ENCODE measurements around the gene HIPK1. TPM values are rescaled to one million over a fixed set of nuclear protein-coding genes. Genes with fewer than 3 reads are reported as not detected.
"Not testable (repeated sequence)": the region's sequence is repeated elsewhere in the genome, so short reads cannot be mapped to it uniquely, and the experiment has no call there.

Gene HIPK1
- total and polyA plus RNA-seq, 5 donors, result 14.4 to 98.7 (median 62.1) TPM

DNA sequence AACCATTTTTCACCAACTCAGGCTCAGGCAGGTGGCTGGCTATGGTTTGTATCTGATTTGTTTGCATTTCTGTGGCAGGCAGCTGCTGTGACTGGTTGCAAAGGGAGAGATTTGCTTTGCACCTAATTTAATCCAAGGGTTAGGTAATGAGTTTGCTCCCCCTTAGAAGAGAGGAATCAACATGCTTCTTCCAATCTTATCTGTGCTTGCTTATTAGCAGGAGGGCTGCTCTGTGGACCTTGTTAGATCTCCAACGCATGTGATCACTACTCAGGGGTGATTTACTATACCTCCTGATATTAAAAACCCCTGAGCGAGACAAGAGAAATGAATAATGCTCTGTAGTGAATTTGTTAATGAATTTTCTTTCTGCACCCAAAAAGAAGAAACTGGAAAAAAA lies 70.7 kb downstream of the HIPK1 start:
- no peak overlapping the region for H3K27ac ChIP-seq (ENCODE audit: low read length)
- H3K9me3 ChIP-seq (ENCODE audit: control insufficient read depth, low read length), result peaks cover 2% of the 10 kb centered on the region
- peaks cover 2% of the 10 kb centered on the region for H3K4me1 ChIP-seq (ENCODE audit: control insufficient read depth, insufficient read depth, low read length)
- ATAC-seq (no peak), DNase-seq (no peak)
- intact Hi-C loops (cut with DNase I), result loop anchor here in 1 of 4 donors (10.0 kb wide), 1 partner anchor 135 kb away; no protein-coding TSS in a partner anchor
- 83% methylated on average over 2 of the region's 2 CpGs for WGBS
- H3K27me3 ChIP-seq (ENCODE audit: control insufficient read depth, insufficient read depth), result no peaks in the 10 kb centered on the region
- H3K4me3 ChIP-seq (ENCODE audit: low read length), result no peak overlapping the region

DNA sequence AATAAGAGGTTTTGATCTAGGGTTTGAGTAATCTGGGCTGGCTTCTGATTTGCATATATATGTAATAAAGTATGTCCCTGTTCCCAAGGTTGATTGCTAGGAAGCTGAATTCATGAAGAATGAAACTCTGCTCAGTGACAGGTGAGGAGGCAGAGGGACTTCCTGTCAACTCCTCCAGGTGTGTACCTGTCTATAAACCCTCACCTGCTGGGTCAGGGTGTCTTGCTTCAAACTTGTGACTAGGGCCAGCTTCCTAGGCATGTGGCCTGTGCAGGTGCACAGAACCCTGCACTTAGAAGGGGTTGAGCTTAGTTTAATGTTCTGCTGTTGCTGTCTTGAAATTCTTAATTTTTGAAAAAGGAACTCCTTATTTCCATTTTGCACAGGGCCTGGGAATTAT lies 71.3 kb downstream of the HIPK1 start:
- Histone ChIP-seq H3K4me1 (ENCODE audit: control insufficient read depth, insufficient read depth, low read length) (peaks cover 2% of the 10 kb centered on the region), H3K27me3 (ENCODE audit: control insufficient read depth, insufficient read depth) (no peaks in the 10 kb centered on the region), H3K27ac (ENCODE audit: low read length) (no peak overlapping the region), H3K9me3 (ENCODE audit: control insufficient read depth, low read length) (no peaks in the 10 kb centered on the region), H3K4me3 (ENCODE audit: low read length) (no peak overlapping the region)
- intact Hi-C loops (cut with DNase I), result loop anchor here in 1 of 4 donors (10.0 kb wide), 1 partner anchor 134 kb away; no protein-coding TSS in a partner anchor
- ATAC-seq, result no peak
- DNase-seq, result no peak

DNA sequence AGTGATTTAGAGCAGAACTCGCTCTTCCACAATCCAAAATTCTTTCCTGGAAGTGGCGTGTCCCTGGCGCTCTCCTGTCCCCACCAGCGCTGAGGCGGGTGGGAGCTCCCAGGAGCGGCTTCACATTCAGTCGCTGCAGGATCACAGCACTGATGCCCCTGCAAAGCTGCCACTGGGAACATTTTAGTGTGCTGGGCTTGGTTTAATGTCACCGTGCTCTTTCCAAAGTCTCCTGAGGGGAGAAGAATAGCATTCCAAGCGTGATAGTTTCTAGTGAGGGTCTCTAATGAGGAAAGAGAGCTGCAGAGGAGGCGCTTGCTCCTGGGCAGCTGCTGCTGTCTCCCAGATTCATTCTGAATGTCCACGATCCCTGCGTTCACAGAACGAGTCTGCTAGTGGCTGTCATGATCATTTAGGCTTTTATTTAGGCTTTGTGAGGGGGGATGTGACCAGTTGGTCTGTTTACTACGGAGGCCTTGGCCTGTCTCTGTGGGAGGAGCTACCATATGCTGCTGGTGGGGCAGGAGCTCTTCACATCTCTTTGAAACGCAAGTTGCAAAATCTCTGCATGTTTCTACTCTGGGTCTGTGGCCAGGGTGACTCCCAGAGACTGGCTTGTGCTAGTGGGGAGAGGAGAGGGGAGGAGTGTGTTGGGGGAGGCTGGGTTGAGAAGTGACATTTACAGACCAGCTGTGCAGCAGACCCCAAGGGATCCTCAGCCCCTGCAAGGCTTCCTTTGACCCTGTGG lies 73.5 kb downstream of the HIPK1 start:
- no peaks in the 10 kb centered on the region for H3K9me3 ChIP-seq (ENCODE audit: control insufficient read depth, low read length)
- H3K4me3 ChIP-seq (ENCODE audit: low read length), result no peak overlapping the region
- WGBS, result 57% methylated on average over 15 of the region's 15 CpGs
- no peaks in the 10 kb centered on the region for H3K27me3 ChIP-seq (ENCODE audit: control insufficient read depth, insufficient read depth)
- DNase-seq, result peak; percentile 39 to 63 (median 55)
- H3K27ac ChIP-seq (ENCODE audit: low read length), result no peak overlapping the region
- ATAC-seq, result peak; percentile 78 to 79
- peaks cover 2% of the 10 kb centered on the region for H3K4me1 ChIP-seq (ENCODE audit: control insufficient read depth, insufficient read depth, low read length)
- intact Hi-C loops (cut with DNase I), result loop anchor here in 1 of 4 donors (10.0 kb wide), 1 partner anchor 132 kb away; no protein-coding TSS in a partner anchor

DNA sequence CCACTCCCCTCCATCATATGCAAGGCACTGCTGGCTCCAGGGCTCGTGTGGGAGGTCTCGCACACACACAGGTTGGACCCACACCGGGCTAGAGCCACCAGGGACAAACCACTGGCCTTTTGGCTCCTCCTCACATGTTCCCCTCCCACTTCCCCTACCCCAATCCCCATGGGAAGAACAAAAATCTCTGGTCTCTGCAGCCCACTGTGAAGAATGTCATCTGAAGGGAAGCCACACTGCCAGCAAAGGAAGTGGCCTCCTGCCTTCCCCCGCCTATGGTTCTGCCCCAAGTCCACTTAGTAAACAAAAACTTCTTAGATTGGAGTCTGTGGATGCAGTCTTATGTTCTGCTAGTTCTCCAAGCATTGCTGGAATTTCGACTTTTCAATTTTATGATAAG lies 74.3 kb downstream of the HIPK1 start:
- intact Hi-C loops (cut with DNase I), result loop anchor here in 1 of 4 donors (10.0 kb wide), 1 partner anchor 131 kb away; no protein-coding TSS in a partner anchor
- Histone ChIP-seq H3K4me3 (ENCODE audit: low read length) (no peak overlapping the region), H3K9me3 (ENCODE audit: control insufficient read depth, low read length) (no peaks in the 10 kb centered on the region), H3K4me1 (ENCODE audit: control insufficient read depth, insufficient read depth, low read length) (peaks cover 2% of the 10 kb centered on the region), H3K27me3 (ENCODE audit: control insufficient read depth, insufficient read depth) (no peaks in the 10 kb centered on the region), H3K27ac (ENCODE audit: low read length) (no peak overlapping the region)
- peak; percentile 33 to 60 for ATAC-seq
- WGBS, result 38% methylated on average over 5 of the region's 5 CpGs
- peak in 1 of 3 donors; percentile 55 for DNase-seq

DNA sequence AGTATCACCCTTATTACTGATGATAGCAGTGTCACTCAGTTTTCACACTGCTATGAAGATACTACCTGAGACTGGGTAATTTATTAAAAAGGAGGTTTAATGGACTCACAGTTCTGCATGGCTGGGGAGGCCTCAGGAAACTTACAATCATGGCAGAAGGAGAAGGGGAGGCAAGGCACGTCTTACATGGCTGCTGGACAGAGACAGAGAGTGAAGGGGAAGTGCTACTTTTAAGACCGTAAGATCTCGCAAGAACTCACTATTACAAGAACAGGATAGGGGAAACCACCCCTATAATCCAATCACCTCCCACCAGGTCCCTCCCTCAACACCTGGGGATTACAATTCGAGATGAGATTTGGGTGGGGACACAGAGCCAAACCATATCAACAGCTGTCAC lies 77.7 kb downstream of the HIPK1 start:
- 85% methylated on average over 4 of the region's 4 CpGs for WGBS
- not testable (repeated sequence) for H3K4me1 ChIP-seq (ENCODE audit: control insufficient read depth, insufficient read depth, low read length); H3K27me3 ChIP-seq (ENCODE audit: control insufficient read depth, insufficient read depth); ATAC-seq; H3K9me3 ChIP-seq (ENCODE audit: control insufficient read depth, low read length); H3K27ac ChIP-seq (ENCODE audit: low read length); DNase-seq; H3K4me3 ChIP-seq (ENCODE audit: low read length)
- intact Hi-C loops (cut with DNase I), result loop anchor here in 1 of 4 donors (10.0 kb wide), 1 partner anchor 128 kb away; no protein-coding TSS in a partner anchor

DNA sequence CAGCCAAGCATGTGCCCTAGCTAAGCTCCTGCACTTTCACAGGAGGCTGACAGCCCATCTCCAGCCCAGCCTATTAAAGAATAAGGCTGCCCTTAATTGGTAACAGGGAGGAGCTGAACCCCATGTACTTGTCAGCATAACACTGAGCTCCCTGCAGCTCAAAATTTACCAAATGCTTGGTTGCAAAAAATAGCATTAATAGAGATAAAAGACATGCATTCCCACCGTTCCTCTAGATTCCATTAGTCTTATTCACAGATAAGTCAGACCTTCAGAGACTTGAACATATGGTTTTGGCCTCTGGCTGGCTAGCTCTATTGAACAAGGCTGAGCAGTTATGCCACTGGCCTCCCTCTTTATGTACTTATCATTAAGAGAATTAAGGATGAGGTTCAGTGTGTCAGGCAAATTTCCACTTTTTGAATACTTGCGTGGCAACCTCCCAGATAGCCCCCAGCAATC lies 79.4 kb downstream of the HIPK1 start:
- no peak overlapping the region for H3K27ac ChIP-seq (ENCODE audit: low read length)
- no peaks in the 10 kb centered on the region for H3K4me1 ChIP-seq (ENCODE audit: control insufficient read depth, insufficient read depth, low read length)
- H3K27me3 ChIP-seq (ENCODE audit: control insufficient read depth, insufficient read depth), result no peaks in the 10 kb centered on the region
- no peak overlapping the region for H3K4me3 ChIP-seq (ENCODE audit: low read length)
- ATAC-seq (no peak), DNase-seq (no peak)
- H3K9me3 ChIP-seq (ENCODE audit: control insufficient read depth, low read length), result no peaks in the 10 kb centered on the region
- intact Hi-C loops (cut with DNase I), result loop anchor here in 1 of 4 donors (10.0 kb wide), 1 partner anchor 126 kb away; no protein-coding TSS in a partner anchor
- WGBS, result 50% methylated on average over 2 of the region's 2 CpGs

DNA sequence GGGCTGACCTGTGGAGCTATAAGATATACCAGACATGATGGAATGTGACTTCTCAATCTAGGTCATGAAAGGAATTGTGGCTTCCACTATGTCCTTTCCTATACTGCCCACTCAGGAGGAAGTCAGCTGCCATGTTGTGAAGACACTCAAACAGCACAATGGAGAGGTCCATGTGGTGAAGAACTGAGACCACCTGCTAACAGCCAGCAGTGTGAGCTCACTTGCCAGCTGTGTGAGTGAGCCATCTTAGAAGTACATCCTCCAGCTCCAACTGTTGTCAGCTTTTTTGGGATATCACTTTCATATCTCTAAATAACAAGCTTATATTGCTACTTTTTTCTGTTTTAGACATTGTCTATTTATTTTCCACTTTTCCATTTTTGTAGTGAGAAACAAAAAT lies 79.9 kb downstream of the HIPK1 start:
- no peak for ATAC-seq
- intact Hi-C loops (cut with DNase I), result loop anchor here in 1 of 4 donors (10.0 kb wide), 1 partner anchor 126 kb away; no protein-coding TSS in a partner anchor

DNA sequence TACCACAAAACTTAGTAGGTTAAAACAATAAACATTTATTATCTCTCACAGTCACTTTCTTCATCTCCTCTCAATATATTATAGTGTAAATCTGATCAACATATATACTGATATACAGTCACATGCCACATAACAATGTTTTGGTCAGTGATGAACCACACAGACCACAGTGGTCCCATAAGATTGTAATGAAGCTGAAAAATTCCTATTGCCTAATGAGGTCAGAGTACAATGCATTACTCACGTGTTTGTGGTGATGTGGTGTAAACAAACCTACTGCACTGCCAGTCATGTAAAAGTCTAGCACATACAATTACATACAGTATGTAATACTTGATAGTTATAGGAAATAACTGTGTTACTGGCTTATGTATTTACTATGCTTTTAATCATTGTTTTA lies 80.3 kb downstream of the HIPK1 start:
- Histone ChIP-seq H3K27ac (ENCODE audit: low read length) (no peak overlapping the region), H3K9me3 (ENCODE audit: control insufficient read depth, low read length) (no peaks in the 10 kb centered on the region), H3K4me3 (ENCODE audit: low read length) (no peak overlapping the region), H3K27me3 (ENCODE audit: control insufficient read depth, insufficient read depth) (no peaks in the 10 kb centered on the region), H3K4me1 (ENCODE audit: control insufficient read depth, insufficient read depth, low read length) (no peaks in the 10 kb centered on the region)
- WGBS, result 81% methylated on average over 1 of the region's 1 CpG
- no peak for ATAC-seq
- no peak for DNase-seq
- intact Hi-C loops (cut with DNase I), result loop anchor here in 1 of 4 donors (10.0 kb wide), 1 partner anchor 125 kb away; no protein-coding TSS in a partner anchor

More for the DNA sequence above, 79.9 kb downstream of the HIPK1 start:
- Histone ChIP-seq H3K4me1 (ENCODE audit: control insufficient read depth, insufficient read depth, low read length) (no peaks in the 10 kb centered on the region), H3K4me3 (ENCODE audit: low read length) (no peak overlapping the region), H3K27ac (ENCODE audit: low read length) (no peak overlapping the region), H3K9me3 (ENCODE audit: control insufficient read depth, low read length) (no peaks in the 10 kb centered on the region), H3K27me3 (ENCODE audit: control insufficient read depth, insufficient read depth) (no peaks in the 10 kb centered on the region)
- no peak for DNase-seq

DNA sequence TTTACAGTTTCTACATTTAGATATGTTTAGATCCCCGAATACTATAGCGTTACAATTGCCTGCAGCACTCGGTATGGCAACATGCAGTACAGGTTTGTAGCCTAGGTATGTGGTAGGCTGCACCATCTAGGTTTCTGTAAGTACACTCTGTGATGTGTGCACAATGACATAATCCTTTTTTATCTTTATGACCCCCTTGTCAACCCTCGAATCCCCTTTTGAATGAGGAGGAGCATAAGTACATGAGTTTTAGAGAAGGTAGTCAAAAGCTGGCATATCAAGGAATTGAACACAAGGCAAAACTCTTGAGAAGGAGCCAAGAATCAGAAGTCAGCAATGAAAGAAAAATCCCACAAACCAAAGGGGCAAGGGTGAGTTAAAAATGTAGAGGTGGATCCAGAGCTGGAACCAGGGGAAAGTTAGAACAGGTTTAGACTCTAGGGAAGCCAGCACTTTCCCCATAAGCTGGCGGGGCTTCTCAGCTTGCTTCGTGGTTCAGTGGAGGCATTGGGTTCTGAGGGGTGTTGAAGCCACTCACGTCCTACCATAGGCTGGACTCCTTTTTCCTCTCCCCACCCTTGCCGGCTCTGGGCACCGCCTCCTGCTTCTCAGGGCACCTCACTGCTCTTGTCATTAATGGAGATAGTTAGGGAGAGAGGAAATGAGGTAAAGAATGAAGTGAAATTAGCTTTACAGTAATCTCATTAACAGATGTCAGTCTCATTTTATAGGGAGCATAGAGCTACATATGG lies 81.5 kb downstream of the HIPK1 start:
- ATAC-seq, result no peak
- H3K4me1 ChIP-seq (ENCODE audit: control insufficient read depth, insufficient read depth, low read length), result no peaks in the 10 kb centered on the region
- intact Hi-C loops (cut with DNase I), result no loop called here
- H3K4me3 ChIP-seq (ENCODE audit: low read length), result no peak overlapping the region
- H3K27me3 ChIP-seq (ENCODE audit: control insufficient read depth, insufficient read depth), result no peaks in the 10 kb centered on the region
- 60% methylated on average over 9 of the region's 9 CpGs for WGBS
- H3K9me3 ChIP-seq (ENCODE audit: control insufficient read depth, low read length), result no peaks in the 10 kb centered on the region
- no peak for DNase-seq
- H3K27ac ChIP-seq (ENCODE audit: low read length), result no peak overlapping the region

DNA sequence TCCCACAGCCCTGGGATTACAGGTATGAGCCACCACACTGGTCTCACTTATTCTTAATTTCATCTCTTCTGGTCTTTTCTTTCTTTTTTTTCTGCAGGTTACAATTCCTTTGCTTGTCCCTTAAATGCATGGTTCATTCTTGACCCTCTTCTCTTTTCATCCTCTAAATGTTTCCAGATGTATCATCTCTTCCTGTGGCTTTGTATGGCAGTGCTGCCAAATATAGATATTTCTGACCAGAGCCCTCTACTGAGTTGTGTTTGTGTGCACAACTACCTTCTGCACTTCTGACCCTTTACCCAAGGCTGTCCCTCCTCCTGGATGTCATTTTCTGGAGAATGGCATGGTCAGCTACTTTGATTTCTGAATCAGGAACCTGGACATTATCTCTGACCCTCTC lies 82.7 kb downstream of the HIPK1 start:
- H3K27ac ChIP-seq (ENCODE audit: low read length), result no peak overlapping the region
- H3K4me1 ChIP-seq (ENCODE audit: control insufficient read depth, insufficient read depth, low read length), result no peaks in the 10 kb centered on the region
- intact Hi-C loops (cut with DNase I), result no loop called here

DNA sequence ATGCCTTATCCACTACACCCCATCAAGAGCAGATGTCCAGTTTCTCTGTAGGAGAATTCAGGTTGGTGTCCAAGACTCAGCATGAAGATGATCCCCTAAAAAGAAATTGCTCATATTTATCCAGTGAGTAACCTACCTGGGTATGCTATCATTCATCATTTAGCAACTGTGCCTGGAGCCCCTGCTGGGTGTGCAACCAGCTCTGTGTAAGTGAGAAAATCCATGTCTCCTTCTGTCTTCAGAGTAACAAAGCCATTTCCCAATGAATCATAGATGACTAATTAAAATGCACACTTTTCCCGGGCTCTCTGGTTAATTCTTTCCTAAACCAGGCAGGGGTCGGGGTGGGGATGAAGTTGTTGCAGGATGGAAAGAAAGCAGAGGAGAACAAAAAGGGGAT lies 86.0 kb downstream of the HIPK1 start:
- 73% methylated on average over 2 of the region's 2 CpGs for WGBS
- Histone ChIP-seq H3K27ac (ENCODE audit: low read length) (no peak overlapping the region), H3K9me3 (ENCODE audit: control insufficient read depth, low read length) (no peaks in the 10 kb centered on the region), H3K4me1 (ENCODE audit: control insufficient read depth, insufficient read depth, low read length) (no peaks in the 10 kb centered on the region), H3K27me3 (ENCODE audit: control insufficient read depth, insufficient read depth) (no peaks in the 10 kb centered on the region), H3K4me3 (ENCODE audit: low read length) (no peak overlapping the region)
- ATAC-seq (no peak), DNase-seq (no peak)
- intact Hi-C loops (cut with DNase I), result no loop called here

More for the DNA sequence above, 82.7 kb downstream of the HIPK1 start:
- Histone ChIP-seq H3K9me3 (ENCODE audit: control insufficient read depth, low read length) (no peaks in the 10 kb centered on the region), H3K27me3 (ENCODE audit: control insufficient read depth, insufficient read depth) (no peaks in the 10 kb centered on the region), H3K4me3 (ENCODE audit: low read length) (no peak overlapping the region)
- no peak for ATAC-seq
- DNase-seq, result no peak
